Vagina (tissue), 2 donors: ENCODE results near the gene NPR2.

ENCODE experiments used
- POLR2A ChIP-seq, 2 donors: fragments of 450-650 bp; IDR thresholded peaks; one replicate each; pipeline ENCODE4 v1.6.1; 2017; ENCODE audit warnings: antibody characterized with exemption in 2 of 2, mild to moderate bottlenecking in 2 of 2, moderate library complexity in 2 of 2
- POLR2AphosphoS5 ChIP-seq, 2 donors: sonication (generic); formaldehyde crosslinking; IDR thresholded peaks; one replicate each; pipeline ENCODE4 v1.9.0; 2017; ENCODE audit warnings: antibody characterized with exemption in 2 of 2, mild to moderate bottlenecking in 2 of 2, low read depth in 1 of 2; ENCODE audit not compliant: insufficient read depth in 1 of 2
- TF ChIP-seq, protein P1 (sequence below), 3 experiments: fragments of 450-650 bp in 2 of 3; fragments of 200-600 bp in 1 of 3; sonication (generic) in 1 of 3; IDR thresholded peaks; one replicate each; pipeline ENCODE4 v1.5.1; 2017 to 2019; ENCODE audit warnings: antibody characterized with exemption in 3 of 3, mild to moderate bottlenecking in 2 of 3, moderate library complexity in 2 of 3

DNA sequence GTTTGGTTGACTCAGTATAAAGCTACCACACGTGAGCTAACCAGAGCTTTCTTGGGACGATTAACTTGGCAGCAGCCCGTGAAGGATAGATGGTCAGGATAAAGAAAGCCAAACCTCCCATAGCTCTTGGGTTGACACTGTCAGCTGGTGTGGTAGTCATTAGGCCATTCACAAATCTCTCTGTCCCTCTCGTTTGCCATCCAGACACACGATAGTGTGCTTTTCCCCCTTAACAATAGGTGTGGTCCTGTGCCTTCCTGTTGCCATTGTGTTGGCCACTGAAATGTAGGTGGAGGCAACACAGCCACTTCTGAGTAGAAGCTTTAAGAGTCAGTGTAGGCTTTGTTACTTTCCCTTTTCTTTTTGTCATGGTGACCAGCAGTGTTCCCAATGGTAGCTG is 67.1 kb downstream of the NPR2 start:
- no peak for TF ChIP-seq POLR2AphosphoS5 (IDR thresholded peaks at IDR 0.05; ENCODE audit: insufficient read depth in 1 of 2, low read depth in 1 of 2)
- TF ChIP-seq, protein P1, sequence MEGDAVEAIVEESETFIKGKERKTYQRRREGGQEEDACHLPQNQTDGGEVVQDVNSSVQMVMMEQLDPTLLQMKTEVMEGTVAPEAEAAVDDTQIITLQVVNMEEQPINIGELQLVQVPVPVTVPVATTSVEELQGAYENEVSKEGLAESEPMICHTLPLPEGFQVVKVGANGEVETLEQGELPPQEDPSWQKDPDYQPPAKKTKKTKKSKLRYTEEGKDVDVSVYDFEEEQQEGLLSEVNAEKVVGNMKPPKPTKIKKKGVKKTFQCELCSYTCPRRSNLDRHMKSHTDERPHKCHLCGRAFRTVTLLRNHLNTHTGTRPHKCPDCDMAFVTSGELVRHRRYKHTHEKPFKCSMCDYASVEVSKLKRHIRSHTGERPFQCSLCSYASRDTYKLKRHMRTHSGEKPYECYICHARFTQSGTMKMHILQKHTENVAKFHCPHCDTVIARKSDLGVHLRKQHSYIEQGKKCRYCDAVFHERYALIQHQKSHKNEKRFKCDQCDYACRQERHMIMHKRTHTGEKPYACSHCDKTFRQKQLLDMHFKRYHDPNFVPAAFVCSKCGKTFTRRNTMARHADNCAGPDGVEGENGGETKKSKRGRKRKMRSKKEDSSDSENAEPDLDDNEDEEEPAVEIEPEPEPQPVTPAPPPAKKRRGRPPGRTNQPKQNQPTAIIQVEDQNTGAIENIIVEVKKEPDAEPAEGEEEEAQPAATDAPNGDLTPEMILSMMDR (IDR thresholded peaks at IDR 0.05) = no peak
- TF ChIP-seq POLR2A (IDR thresholded peaks at IDR 0.05) = no peak
